OCI-LY7 (cell line): ENCODE data around the gene TECPR2. TPM values are rescaled to one million over a fixed set of nuclear protein-coding genes. Genes with fewer than 3 reads are reported as not detected.
"Not testable (repeated sequence)": the region's sequence is repeated elsewhere in the genome, so short reads cannot be mapped to it uniquely, and the experiment has no call there.

Experiments
- BruUV-seq: library from RNA; stranded (reverse); fragments of 400-500 nt; replicated peaks from 2 replicates; lab custom pipeline; 2021; lab: Mats Ljungman, UMichigan
- CTCF ChIA-PET: fragments of 300-600 bp; sonication (Branson Sonifier 250); formaldehyde crosslinking; loops from one replicate; lab custom pipeline; 2022; ENCODE audit warnings: antibody characterized with exemption; ENCODE audit not compliant: unreplicated experiment; lab: Charles Lee
- POLR2A ChIA-PET: fragments of 300-600 bp; sonication (Branson Sonifier 250); formaldehyde crosslinking; loops from one replicate; lab custom pipeline; 2022; ENCODE audit warnings: antibody characterized with exemption; lab: Charles Lee
- DNase-seq: peaks from one replicate; pipeline ENCODE4 v3.0.0-alpha.2; 2015; ENCODE audit warnings: low spot score
- H2AFZ ChIP-seq: fragments of 200-600 bp; sonication (generic), shearing (Covaris generic); 2 replicates; pipeline ENCODE4 v1.6.1; 2014; ENCODE audit warnings: mild to moderate bottlenecking, antibody characterized with exemption, low read length, moderate library complexity
- H3K27ac ChIP-seq: fragments of 200-600 bp; sonication (generic); 2 replicates; pipeline ENCODE4 v1.5.1; 2014; ENCODE audit warnings: mixed run types, low read depth, mild to moderate bottlenecking, moderate library complexity, low read length, inconsistent platforms; ENCODE audit not compliant: poor library complexity, severe bottlenecking
- H3K36me3 ChIP-seq: fragments of 200-600 bp; sonication (generic); 2 replicates; pipeline ENCODE4 v1.6.1; 2014; ENCODE audit warnings: mild to moderate bottlenecking, antibody characterized with exemption, low read length, moderate library complexity, mixed read lengths; ENCODE audit not compliant: insufficient read depth
- H3K4me1 ChIP-seq: fragments of 200-600 bp; sonication (generic); 2 replicates; pipeline ENCODE4 v1.5.1; 2014; ENCODE audit warnings: mild to moderate bottlenecking, low read length; ENCODE audit not compliant: insufficient read depth, poor library complexity, severe bottlenecking
- H3K4me2 ChIP-seq: fragments of 200-600 bp; sonication (generic); 2 replicates; pipeline ENCODE4 v1.6.1; 2014; ENCODE audit warnings: mild to moderate bottlenecking, low read length
- H3K4me3 ChIP-seq: fragments of 200-600 bp; sonication (generic); 2 replicates; pipeline ENCODE4 v1.5.1; 2014; ENCODE audit warnings: mild to moderate bottlenecking, low read depth, low read length; ENCODE audit not compliant: poor library complexity, severe bottlenecking
- H3K79me2 ChIP-seq: fragments of 200-600 bp; sonication (generic); 2 replicates; pipeline ENCODE4 v1.6.1; 2016; ENCODE audit warnings: low read depth, mild to moderate bottlenecking, low read length, moderate library complexity, mixed read lengths; ENCODE audit not compliant: insufficient read depth
- H3K9me2 ChIP-seq: fragments of 200-600 bp; sonication (generic); 2 replicates; pipeline ENCODE4 v1.6.1; 2016; ENCODE audit warnings: mild to moderate bottlenecking, low read length, mixed read lengths; ENCODE audit not compliant: insufficient read depth
- H3K9me3 ChIP-seq: fragments of 200-600 bp; sonication (generic); 2 replicates; pipeline ENCODE4 v1.6.1; 2014; ENCODE audit warnings: mild to moderate bottlenecking, mixed run types, low read length, mixed read lengths
- H4K20me1 ChIP-seq: fragments of 200-600 bp; sonication (generic); 2 replicates; pipeline ENCODE4 v1.6.1; 2014; ENCODE audit warnings: mild to moderate bottlenecking, antibody characterized with exemption, low read length, moderate library complexity, mixed read lengths; ENCODE audit not compliant: insufficient read depth
- EZH2phosphoT487 ChIP-seq: fragments of 200-600 bp; sonication (generic); IDR thresholded peaks from 2 replicates; pipeline ENCODE4 v1.6.1; 2018; ENCODE audit warnings: low read depth, borderline replicate concordance, mild to moderate bottlenecking, mixed run types, antibody characterized with exemption, low read length, moderate library complexity, mixed read lengths
- intact Hi-C: fragments of 100-400 bp; cut with micrococcal nuclease; formaldehyde crosslinking; loops from one replicate; pipeline ENCODE4 v1.10.0; 2022; ENCODE audit not compliant: unreplicated experiment
- total RNA-seq, 2 experiments: library from RNA; depleted of rRNA in 1 of 2; stranded (reverse); fragments of >200 nt in 1 of 2; shearing (Covaris generic) in 1 of 2; gene quantifications; 2 replicates each; pipeline ENCODE4 v1.2.3, GENCODE V29; 2014 to 2022
- TF ChIP-seq, protein P1 (sequence below): fragments of 200-600 bp; sonication (generic); conservative IDR thresholded peaks from 2 replicates; pipeline ENCODE4 v1.5.1; 2014; ENCODE audit warnings: mild to moderate bottlenecking, antibody characterized with exemption, low read length, moderate library complexity, mixed read lengths

The TECPR2 gene
- total RNA-seq, 2 experiments from 2014 or later = 5.3 to 12.7 TPM

DNA sequence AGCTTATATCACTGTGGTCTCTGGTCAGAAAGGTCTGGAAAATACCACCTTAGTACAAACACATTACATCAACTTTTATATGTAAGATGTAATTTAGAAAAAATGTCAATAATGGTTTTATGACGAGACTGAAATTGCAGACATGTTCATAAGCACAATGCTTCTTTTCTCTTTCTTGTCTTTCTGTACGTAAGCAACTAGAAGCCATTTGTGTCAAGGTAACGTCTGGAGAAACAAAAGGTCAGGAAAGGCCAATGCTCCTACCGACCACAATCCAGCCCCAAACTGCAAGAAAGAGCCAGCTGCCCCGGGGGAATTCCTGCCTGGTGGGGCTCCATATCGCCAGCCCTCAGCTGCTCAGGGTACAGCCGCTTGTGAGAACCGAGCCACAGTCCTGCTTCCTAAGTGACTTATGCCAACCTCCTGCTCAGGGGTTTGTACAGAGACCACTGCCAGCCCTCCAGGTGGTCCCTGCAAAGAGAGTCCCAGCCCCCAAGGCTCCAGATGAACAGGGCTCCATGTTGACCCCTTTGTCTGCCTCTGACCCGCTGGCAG lies 36.9 kb upstream of the TECPR2 start:
- H3K4me1 ChIP-seq = peaks cover 8% of the 10 kb centered on the region
- H3K36me3 ChIP-seq = peaks cover 28% of the 10 kb centered on the region; the same call in 1 of the 2 replicates
- H2AFZ ChIP-seq = no peak overlapping the region
- intact Hi-C loops = no loop called here
- peaks cover under 1% of the 10 kb centered on the region; the same call in 1 of the 2 replicates for H3K79me2 ChIP-seq
- BruUV-seq = no TSS peak
- no peaks in the 10 kb centered on the region for H4K20me1 ChIP-seq
- H3K4me2 ChIP-seq = no peak overlapping the region
- H3K9me3 ChIP-seq = no peaks in the 10 kb centered on the region
- no peak overlapping the region for H3K4me3 ChIP-seq
- no peak overlapping the region for H3K27ac ChIP-seq
- ChIA-PET CTCF (no interaction called here), POLR2A (interaction anchor here (0.6 kb wide), 1 partner anchor 42 kb away, joined by 3 read pairs; no protein-coding TSS in a partner anchor)
- H3K9me2 ChIP-seq = no peaks in the 10 kb centered on the region
- DNase-seq = no peak
- TF ChIP-seq EZH2phosphoT487 = no peak
- TF ChIP-seq, protein P1, sequence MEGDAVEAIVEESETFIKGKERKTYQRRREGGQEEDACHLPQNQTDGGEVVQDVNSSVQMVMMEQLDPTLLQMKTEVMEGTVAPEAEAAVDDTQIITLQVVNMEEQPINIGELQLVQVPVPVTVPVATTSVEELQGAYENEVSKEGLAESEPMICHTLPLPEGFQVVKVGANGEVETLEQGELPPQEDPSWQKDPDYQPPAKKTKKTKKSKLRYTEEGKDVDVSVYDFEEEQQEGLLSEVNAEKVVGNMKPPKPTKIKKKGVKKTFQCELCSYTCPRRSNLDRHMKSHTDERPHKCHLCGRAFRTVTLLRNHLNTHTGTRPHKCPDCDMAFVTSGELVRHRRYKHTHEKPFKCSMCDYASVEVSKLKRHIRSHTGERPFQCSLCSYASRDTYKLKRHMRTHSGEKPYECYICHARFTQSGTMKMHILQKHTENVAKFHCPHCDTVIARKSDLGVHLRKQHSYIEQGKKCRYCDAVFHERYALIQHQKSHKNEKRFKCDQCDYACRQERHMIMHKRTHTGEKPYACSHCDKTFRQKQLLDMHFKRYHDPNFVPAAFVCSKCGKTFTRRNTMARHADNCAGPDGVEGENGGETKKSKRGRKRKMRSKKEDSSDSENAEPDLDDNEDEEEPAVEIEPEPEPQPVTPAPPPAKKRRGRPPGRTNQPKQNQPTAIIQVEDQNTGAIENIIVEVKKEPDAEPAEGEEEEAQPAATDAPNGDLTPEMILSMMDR = no peak

DNA sequence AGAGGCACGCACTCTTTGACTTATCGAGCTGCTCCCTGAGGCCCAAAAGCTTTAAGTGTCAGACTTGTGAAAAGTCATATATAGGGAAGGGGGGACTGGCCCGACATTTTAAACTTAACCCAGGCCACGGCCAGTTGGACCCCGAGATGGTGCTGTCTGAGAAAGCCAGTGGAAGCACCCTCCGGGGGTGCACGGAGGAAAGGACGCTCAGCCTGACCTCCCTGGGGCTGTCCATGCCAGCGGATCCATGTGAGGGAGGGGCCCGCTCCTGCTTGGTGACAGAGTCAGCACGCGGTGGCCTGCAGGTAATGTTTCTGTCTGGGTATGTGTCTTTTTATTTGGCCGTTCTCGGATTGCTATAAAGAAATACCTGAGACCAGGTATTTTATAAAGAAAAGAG lies 36.2 kb upstream of the TECPR2 start:
- H3K79me2 ChIP-seq = no peaks in the 10 kb centered on the region
- peaks cover 3% of the 10 kb centered on the region for H3K4me1 ChIP-seq
- H3K9me3 ChIP-seq = no peaks in the 10 kb centered on the region
- no peak overlapping the region for H2AFZ ChIP-seq
- intact Hi-C loops = no loop called here
- BruUV-seq = no TSS peak
- no peak overlapping the region for H3K27ac ChIP-seq
- no peak overlapping the region for H3K4me2 ChIP-seq
- no peak overlapping the region for H3K4me3 ChIP-seq
- H3K9me2 ChIP-seq = no peaks in the 10 kb centered on the region
- H4K20me1 ChIP-seq = no peaks in the 10 kb centered on the region
- CTCF ChIA-PET = no interaction called here
- POLR2A ChIA-PET = no interaction called here
- no peak for DNase-seq
- H3K36me3 ChIP-seq = peaks cover 29% of the 10 kb centered on the region; the same call in 1 of the 2 replicates
- TF ChIP-seq, protein P1 = no peak
- TF ChIP-seq EZH2phosphoT487 = no peak

DNA sequence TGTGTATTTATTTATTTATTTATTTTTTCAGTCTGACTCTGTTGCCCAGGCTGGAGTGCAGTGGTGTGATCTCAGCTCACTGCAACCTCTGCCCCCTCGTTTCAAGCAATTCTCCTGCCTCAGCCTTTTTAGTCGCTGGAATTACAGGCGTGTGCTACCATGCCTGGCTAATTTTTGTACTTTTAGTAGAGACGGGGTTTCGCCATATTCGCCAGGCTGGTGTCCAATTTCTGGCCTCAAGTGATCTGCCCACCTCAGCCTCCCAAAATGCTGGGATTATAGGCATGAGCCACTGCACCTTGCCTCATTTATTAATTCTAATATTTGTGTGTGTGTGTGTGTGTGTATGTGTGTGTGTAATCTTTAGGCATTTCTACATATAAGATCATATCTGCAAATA lies 33.4 kb upstream of the TECPR2 start:
- H3K9me2 ChIP-seq, DNase-seq, BruUV-seq, H3K4me3 ChIP-seq, H3K79me2 ChIP-seq, H3K9me3 ChIP-seq, H2AFZ ChIP-seq, H3K4me1 ChIP-seq, intact Hi-C loops, H3K27ac ChIP-seq, H4K20me1 ChIP-seq, POLR2A ChIA-PET, CTCF ChIA-PET, H3K4me2 ChIP-seq: not testable (repeated sequence)
- peaks cover 22% of the 10 kb centered on the region for H3K36me3 ChIP-seq
